Astrocyte (in vitro differentiated cells and primary cell): ENCODE results near the gene TLCD2. TPM values are rescaled to one million over a fixed set of nuclear protein-coding genes. Genes with fewer than 3 reads are reported as not detected.
A peak's percentile ranks its signal among the peaks of the same experiment; 100 is the strongest.

Experiments used
- DNase-seq: peaks from one replicate; pipeline ENCODE4 v3.0.0-alpha.2; 2010; ENCODE audit warnings: low read depth
- FAIRE-seq: peaks from 2 replicates; lab custom pipeline; 2011; peaks lifted over from hg19 to GRCh38; lab: Jason Lieb, UNC
- H2AFZ ChIP-seq: 2 replicates; pipeline ENCODE4 v1.6.0; 2012; ENCODE audit warnings: low read depth, low read length, inconsistent platforms
- H3K27ac ChIP-seq: 2 replicates; pipeline ENCODE4 v1.5.1; 2011; ENCODE audit warnings: low read depth, low read length, inconsistent platforms
- H3K27me3 ChIP-seq: 2 replicates; pipeline ENCODE4 v1.6.0; 2011; ENCODE audit warnings: low read length, inconsistent platforms; ENCODE audit not compliant: insufficient read depth
- H3K36me3 ChIP-seq: 2 replicates; pipeline ENCODE4 v1.5.1; 2011; ENCODE audit warnings: low read length, inconsistent platforms; ENCODE audit not compliant: insufficient read depth
- H3K4me1 ChIP-seq: 2 replicates; pipeline ENCODE4 v1.5.1; 2011; ENCODE audit warnings: low read length, inconsistent platforms; ENCODE audit not compliant: insufficient read depth
- H3K4me2 ChIP-seq: 2 replicates; pipeline ENCODE4 v1.6.0; 2012; ENCODE audit warnings: low read length, inconsistent platforms
- H3K4me3 ChIP-seq: 2 replicates; pipeline ENCODE4 v1.5.1; 2011; ENCODE audit warnings: low read depth, mild to moderate bottlenecking, low read length, inconsistent platforms; ENCODE audit not compliant: insufficient read depth
- H3K79me2 ChIP-seq: 2 replicates; pipeline ENCODE4 v1.6.0; 2012; ENCODE audit warnings: mild to moderate bottlenecking, low read length, inconsistent platforms; ENCODE audit not compliant: insufficient read depth
- H3K9ac ChIP-seq: 2 replicates; pipeline ENCODE4 v1.6.0; 2012; ENCODE audit warnings: mild to moderate bottlenecking, low read length, inconsistent platforms
- H3K9me3 ChIP-seq: 2 replicates; pipeline ENCODE4 v1.5.1; 2012; ENCODE audit warnings: low read depth, mild to moderate bottlenecking, low read length, inconsistent platforms; ENCODE audit not compliant: insufficient read depth
- H4K20me1 ChIP-seq: 2 replicates; pipeline ENCODE4 v1.6.0; 2012; ENCODE audit warnings: low read length, inconsistent platforms; ENCODE audit not compliant: insufficient read depth
- H3K27ac Mint-ChIP-seq: one replicate; pipeline ENCODE4 v1.8.0; 2021; ENCODE audit warnings: mild to moderate bottlenecking, mixed read lengths; ENCODE audit not compliant: unreplicated experiment
- H3K27me3 Mint-ChIP-seq: one replicate; pipeline ENCODE4 v1.8.0; 2021; ENCODE audit warnings: low read depth, mixed read lengths; ENCODE audit not compliant: unreplicated experiment
- H3K36me3 Mint-ChIP-seq: one replicate; pipeline ENCODE4 v1.8.0; 2021; ENCODE audit warnings: low read depth, mixed read lengths; ENCODE audit not compliant: unreplicated experiment
- H3K4me1 Mint-ChIP-seq: one replicate; pipeline ENCODE4 v1.8.0; 2021; ENCODE audit warnings: low read depth, mixed read lengths; ENCODE audit not compliant: unreplicated experiment
- H3K4me3 Mint-ChIP-seq: one replicate; pipeline ENCODE4 v1.8.0; 2021; ENCODE audit warnings: mild to moderate bottlenecking, moderate library complexity, mixed read lengths; ENCODE audit not compliant: unreplicated experiment
- H3K9me3 Mint-ChIP-seq: one replicate; pipeline ENCODE4 v1.8.0; 2021; ENCODE audit warnings: mild to moderate bottlenecking, mixed read lengths; ENCODE audit not compliant: unreplicated experiment
- CTCF ChIP-seq: IDR thresholded peaks from 2 replicates; pipeline ENCODE4 v1.5.1; 2011; ENCODE audit warnings: low read depth, mild to moderate bottlenecking, inconsistent platforms, low read length, moderate library complexity; ENCODE audit not compliant: insufficient read depth
- EZH2 ChIP-seq: IDR thresholded peaks from 2 replicates; pipeline ENCODE4 v1.6.1; 2012; ENCODE audit warnings: mild to moderate bottlenecking, low read length, inconsistent platforms; ENCODE audit not compliant: insufficient read depth
- total RNA-seq: library from RNA; stranded (reverse); gene quantifications from 2 replicates; pipeline ENCODE4 v1.2.1, GENCODE V29; 2021

TLCD2 gene
- total RNA-seq, 1 donor from 2014 or later: 6.0 TPM

DNA sequence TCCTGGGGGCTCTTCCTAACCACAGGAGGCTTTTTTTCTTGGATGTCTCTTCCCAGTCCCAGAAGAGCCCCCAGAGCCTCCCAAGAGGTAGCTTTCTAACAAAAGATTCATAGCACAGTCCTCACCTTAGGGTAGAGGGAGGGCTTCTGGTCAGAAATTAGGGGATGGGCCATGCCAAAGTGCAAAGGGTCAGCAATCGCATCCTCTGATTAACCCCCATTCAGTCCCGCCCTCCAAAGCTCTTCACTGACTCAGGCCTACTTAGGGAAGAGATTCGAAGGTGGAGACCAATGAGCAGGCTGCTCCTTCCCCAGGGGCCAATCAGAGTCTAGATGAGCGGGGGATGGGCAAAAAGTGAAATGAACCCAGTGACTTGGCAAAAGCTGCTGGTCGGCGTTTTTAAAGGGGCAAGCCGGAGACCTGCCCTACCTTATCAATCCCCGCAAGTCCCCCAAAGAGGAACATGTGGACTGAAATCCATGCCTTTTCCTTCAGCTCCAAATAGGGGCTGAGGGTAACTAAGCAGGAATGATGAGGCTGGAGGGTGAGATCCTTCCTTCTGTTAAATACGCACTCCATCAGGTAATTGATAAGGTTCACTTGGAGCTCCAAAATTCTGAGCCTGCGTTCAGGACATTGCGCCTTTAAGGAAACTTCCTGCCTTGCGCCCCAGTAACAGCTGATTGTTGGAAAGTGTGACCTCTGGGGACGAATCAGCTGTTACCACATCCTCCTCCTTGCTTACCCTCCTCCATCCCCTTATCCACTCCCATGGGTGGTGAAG lies 6.9 kb upstream of the TLCD2 start:
- Histone ChIP-seq H3K9ac (peak overlapping the region; percentile 98), H3K4me2 (peak overlapping the region; percentile 89), H3K4me3 (peak overlapping the region; percentile 71), H3K79me2 (peaks cover 38% of the 10 kb centered on the region), H3K27me3 (no peaks in the 10 kb centered on the region), H3K9me3 (no peaks in the 10 kb centered on the region), H3K27ac (peak overlapping the region; percentile 100), H3K4me1 (peaks cover 24% of the 10 kb centered on the region), H4K20me1 (peaks cover 29% of the 10 kb centered on the region), H3K36me3 (peaks cover 21% of the 10 kb centered on the region), H2AFZ (peak overlapping the region; percentile 68)
- Mint-ChIP-seq H3K27me3 (no peaks in the 10 kb centered on the region), H3K4me3 (peak overlapping the region; percentile 92), H3K27ac (peak overlapping the region; percentile 99), H3K36me3 (peaks cover 17% of the 10 kb centered on the region), H3K9me3 (no peaks in the 10 kb centered on the region), H3K4me1 (peaks cover 13% of the 10 kb centered on the region)
- TF ChIP-seq CTCF: no peak
- no peak for TF ChIP-seq EZH2
- DNase-seq: peak; percentile 98
- FAIRE-seq: peak; percentile 88

GRCh38 chr17:1716076-1716911 lies 6.1 kb upstream of the TLCD2 start:
- FAIRE-seq: peak; percentile 85

More at GRCh38 chr17:1716076-1716911, 6.1 kb upstream of the TLCD2 start:
- H3K27me3 ChIP-seq: no peaks in the 10 kb centered on the region
- H3K36me3 ChIP-seq: peaks cover 28% of the 10 kb centered on the region
- H3K4me3 ChIP-seq: peak overlapping the region; percentile 80
- peak overlapping the region; percentile 38 for H2AFZ ChIP-seq
- TF ChIP-seq EZH2 (no peak), CTCF (peak; percentile 6)
- peak; percentile 100 for DNase-seq
- peak overlapping the region; percentile 99 for H3K27ac Mint-ChIP-seq
- H3K9me3 Mint-ChIP-seq: no peaks in the 10 kb centered on the region
- peaks cover 46% of the 10 kb centered on the region for H3K79me2 ChIP-seq
- peaks cover 28% of the 10 kb centered on the region for H3K4me1 ChIP-seq
- peaks cover 37% of the 10 kb centered on the region for H4K20me1 ChIP-seq
- no peaks in the 10 kb centered on the region for H3K9me3 ChIP-seq
- H3K4me1 Mint-ChIP-seq: peaks cover 20% of the 10 kb centered on the region
- peak overlapping the region; percentile 97 for H3K4me2 ChIP-seq
- peak overlapping the region; percentile 100 for H3K27ac ChIP-seq
- H3K27me3 Mint-ChIP-seq: no peaks in the 10 kb centered on the region
- peaks cover 17% of the 10 kb centered on the region for H3K36me3 Mint-ChIP-seq
- H3K4me3 Mint-ChIP-seq: peak overlapping the region; percentile 96
- peak overlapping the region; percentile 98 for H3K9ac ChIP-seq
